Dendritic cell treated with granulocyte-macrophage colony-stimulating factor and Interleukin-4, amounts not matched to agents 40 ng/mL and 50 ng/mL, for 4 days (primary cell): ENCODE measurements around the gene PRPF8.

Experiments used
- H3K27ac Mint-ChIP-seq: one replicate; pipeline ENCODE4 v1.8.0; 2022; ENCODE audit warnings: mild to moderate bottlenecking, mixed read lengths
- H3K27me3 Mint-ChIP-seq: one replicate; pipeline ENCODE4 v1.8.0; 2022; ENCODE audit warnings: mild to moderate bottlenecking, mixed read lengths
- H3K36me3 Mint-ChIP-seq: one replicate; pipeline ENCODE4 v1.8.0; 2022; ENCODE audit warnings: low read depth, mixed read lengths
- H3K4me1 Mint-ChIP-seq: one replicate; pipeline ENCODE4 v1.8.0; 2022; ENCODE audit warnings: low read depth, mixed read lengths
- H3K4me3 Mint-ChIP-seq: one replicate; pipeline ENCODE4 v1.8.0; 2022; ENCODE audit warnings: mild to moderate bottlenecking, moderate library complexity, mixed read lengths
- H3K9me3 Mint-ChIP-seq: one replicate; pipeline ENCODE4 v1.8.0; 2022; ENCODE audit warnings: mixed read lengths
- intact Hi-C: fragments of 100-400 bp; cut with micrococcal nuclease; formaldehyde crosslinking; loops from one replicate; pipeline ENCODE4 v1.15.0; 2022

The PRPF8 gene

DNA sequence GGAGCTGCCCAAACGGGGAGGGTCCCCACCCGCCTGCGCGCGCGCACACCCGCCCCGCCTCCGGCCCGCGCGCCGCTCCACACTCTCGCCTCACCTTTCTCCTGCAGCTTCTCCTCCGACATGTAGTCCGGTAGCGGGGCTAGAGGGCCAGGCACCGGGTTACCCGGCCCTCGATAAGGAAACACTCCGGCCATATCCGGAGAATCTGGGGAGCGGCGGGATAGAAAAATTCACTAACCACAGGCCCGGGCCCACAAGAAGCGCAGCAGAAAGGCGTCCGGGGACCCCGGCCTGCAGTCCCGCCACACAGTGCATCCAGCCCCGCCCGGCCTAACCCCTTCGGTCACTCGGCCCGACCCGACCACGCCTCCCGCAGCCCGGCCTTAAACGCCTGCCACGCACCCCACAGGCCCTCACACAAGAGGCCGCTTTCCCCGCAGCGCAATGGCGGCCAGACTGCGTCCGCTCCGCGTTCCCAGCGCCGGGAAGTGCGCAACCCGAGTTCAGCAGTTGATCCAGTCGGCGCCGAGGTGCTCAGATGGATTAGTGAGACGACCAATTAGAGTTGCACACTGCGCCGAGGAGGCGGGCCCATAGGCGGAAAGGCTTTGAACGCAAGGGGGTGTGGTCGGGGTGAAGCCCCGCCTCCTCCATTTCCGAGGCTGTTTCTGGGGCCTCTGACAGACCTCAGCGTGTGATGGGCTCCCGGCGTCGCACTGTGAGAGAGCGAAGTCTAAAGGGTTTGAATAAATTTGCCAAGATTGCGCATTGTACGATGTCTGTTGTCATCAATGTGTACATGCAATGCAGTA is at the start of gene PRPF8:
PRPF8 (minus strand) TSS at position 490 of the 812 bp plus-strand sequence; CDS start at position 194, 296 bp downstream.
- peak within 1 kb of the TSS; percentile 97 for H3K4me3 Mint-ChIP-seq
- H3K9me3 Mint-ChIP-seq = no peaks in the 10 kb centered on the region
- peak within 1 kb of the TSS; percentile 97 for H3K27ac Mint-ChIP-seq
- H3K27me3 Mint-ChIP-seq = peaks cover 2% of the 10 kb centered on the region
- peaks cover 54% of the 10 kb centered on the region for H3K36me3 Mint-ChIP-seq
- intact Hi-C loops = loop anchor here (2.0 kb wide), 1 partner anchor 26 kb away; the partner anchor contains the start of gene TLCD2
- peaks cover 34% of the 10 kb centered on the region for H3K4me1 Mint-ChIP-seq

DNA sequence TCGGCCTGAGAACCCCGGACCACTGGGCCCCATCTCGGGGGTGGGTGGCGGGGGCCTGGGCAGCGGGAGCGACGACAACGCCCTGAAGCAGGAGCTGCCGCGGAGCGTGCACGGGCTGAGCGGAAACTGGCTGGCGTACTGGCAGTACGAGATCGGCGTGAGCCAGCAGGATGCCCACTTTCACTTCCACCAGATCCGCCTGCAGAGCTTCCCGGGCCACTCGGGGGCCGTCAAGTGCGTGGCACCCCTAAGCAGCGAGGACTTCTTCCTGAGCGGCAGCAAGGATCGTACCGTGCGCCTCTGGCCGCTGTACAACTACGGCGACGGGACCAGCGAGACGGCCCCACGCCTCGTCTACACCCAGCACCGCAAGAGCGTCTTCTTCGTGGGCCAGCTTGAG is 49.1 kb upstream of the PRPF8 start:
- Mint-ChIP-seq H3K9me3 (no peaks in the 10 kb centered on the region), H3K27ac (peak overlapping the region; percentile 51), H3K4me3 (no peak overlapping the region), H3K36me3 (peaks cover 100% of the 10 kb centered on the region), H3K4me1 (peaks cover 90% of the 10 kb centered on the region), H3K27me3 (no peaks in the 10 kb centered on the region)
- intact Hi-C loops = no loop called here

DNA sequence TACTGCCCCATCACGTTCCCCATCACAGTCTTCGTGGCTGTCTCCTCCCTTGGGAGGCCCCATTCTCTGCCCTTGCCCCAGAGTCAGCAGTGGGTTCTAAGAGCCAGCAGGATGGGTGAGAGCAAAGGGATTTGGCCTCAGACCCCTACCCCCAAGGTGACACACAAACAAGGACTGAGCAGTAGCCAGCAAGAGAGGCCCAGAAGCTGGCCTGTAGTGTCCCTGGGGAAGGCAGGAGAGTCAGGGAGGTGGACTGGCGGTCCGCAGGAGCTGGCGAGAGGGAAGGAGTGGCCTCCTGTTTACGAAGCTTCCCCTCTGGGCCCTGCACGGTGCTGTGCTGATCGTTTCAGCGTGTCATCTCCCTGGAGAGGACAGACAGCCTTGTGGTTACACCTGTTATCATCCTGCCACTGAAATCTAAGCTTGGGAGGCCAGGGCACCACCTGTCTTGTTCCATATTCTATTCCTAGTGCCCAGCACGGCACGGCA is 48.2 kb upstream of the PRPF8 start:
- peak overlapping the region; percentile 51 for H3K27ac Mint-ChIP-seq
- H3K4me1 Mint-ChIP-seq = peaks cover 90% of the 10 kb centered on the region
- no peaks in the 10 kb centered on the region for H3K9me3 Mint-ChIP-seq
- peaks cover 100% of the 10 kb centered on the region for H3K36me3 Mint-ChIP-seq
- H3K27me3 Mint-ChIP-seq = no peaks in the 10 kb centered on the region
- intact Hi-C loops = no loop called here
- H3K4me3 Mint-ChIP-seq = no peak overlapping the region

DNA sequence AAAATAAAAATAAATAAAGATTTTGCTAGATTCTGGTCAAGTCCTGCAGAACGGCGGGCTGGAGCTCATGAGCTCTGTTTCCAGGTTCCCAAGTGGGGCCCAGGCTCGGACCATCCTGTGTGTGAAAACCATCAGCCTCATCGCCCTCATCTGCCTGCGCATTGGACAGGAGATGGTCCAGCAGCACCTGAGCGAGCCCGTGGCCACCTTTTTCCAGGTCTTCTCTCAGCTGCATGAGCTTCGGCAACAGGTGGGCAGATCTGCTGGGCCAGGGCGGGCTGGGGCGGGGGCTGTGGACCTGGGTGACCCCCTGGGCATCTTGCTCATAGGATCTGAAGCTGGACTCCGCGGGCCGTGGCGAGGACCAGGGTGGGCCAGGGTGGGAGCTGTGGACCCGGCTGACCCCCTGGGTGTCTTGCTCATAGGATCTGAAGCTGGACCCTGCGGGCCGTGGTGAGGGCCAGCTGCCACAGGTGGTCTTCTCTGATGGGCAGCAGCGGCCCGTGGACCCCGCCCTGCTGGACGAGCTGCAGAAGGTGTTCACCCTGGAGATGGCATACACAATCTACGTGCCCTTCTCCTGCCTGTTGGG is 47.7 kb upstream of the PRPF8 start:
- Mint-ChIP-seq H3K27me3 (no peaks in the 10 kb centered on the region), H3K27ac (peak overlapping the region; percentile 51), H3K4me3 (no peak overlapping the region), H3K4me1 (peaks cover 90% of the 10 kb centered on the region), H3K9me3 (no peaks in the 10 kb centered on the region), H3K36me3 (peaks cover 100% of the 10 kb centered on the region)
- intact Hi-C loops = no loop called here

DNA sequence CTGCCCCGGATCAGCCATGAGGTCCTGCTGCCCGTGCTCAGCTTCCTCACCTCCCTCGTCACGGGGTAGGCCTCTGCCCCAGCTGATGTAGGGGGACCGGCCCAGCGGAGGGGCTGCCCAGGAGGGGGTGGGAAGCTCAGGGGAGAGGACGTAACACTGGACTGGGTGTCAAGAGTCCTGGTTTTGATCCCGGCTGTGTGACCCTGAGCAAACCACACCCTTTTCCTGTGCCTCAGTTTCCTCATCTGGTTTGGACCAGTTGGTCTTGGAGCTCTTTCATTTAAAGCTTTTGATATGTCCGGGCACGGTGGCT is 46.5 kb upstream of the PRPF8 start:
- Mint-ChIP-seq H3K4me3 (no peak overlapping the region), H3K4me1 (peaks cover 90% of the 10 kb centered on the region), H3K9me3 (no peaks in the 10 kb centered on the region), H3K27me3 (no peaks in the 10 kb centered on the region), H3K36me3 (peaks cover 100% of the 10 kb centered on the region), H3K27ac (peak overlapping the region; percentile 86)
- intact Hi-C loops = no loop called here

DNA sequence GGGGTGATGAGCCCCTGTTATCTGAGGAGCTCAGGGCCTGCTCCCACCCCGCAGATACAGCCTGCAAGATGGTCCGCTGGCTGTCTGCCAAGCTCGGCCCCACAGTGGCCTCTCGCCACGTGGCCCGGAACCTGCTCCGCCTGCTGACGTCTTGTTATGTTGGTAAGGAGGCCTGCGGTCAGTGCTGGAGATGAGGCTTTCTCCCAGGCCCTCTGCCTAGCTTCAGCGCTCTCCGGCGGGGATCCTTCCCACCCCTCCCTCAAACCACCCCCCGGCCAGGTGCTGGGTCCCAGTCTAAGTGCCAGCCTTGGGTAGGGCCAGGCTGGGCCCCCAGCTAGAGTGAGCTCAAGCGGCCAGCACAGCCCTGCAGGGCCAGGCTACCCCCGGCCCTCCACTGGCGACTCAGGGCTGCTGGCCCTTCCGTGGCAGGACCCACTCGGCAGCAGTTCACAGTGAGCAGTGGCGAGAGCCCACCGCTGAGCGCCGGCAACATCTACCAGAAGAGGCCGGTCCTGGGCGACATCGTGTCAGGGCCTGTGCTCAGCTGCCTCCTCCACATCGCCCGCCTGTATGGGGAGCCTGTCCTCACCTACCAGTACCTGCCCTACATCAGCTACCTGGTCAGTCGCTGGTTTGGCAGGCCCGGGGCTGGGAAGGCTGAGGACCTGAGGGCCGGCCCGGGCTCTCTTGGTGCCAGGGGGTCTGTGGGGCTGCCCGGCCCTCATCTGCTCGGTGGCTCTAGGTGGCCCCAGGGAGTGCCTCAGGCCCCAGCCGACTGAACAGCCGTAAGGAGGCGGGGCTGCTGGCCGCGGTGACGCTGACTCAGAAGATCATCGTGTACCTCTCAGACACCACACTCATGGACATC is 45.9 kb upstream of the PRPF8 start:
- peak overlapping the region; percentile 86 for H3K27ac Mint-ChIP-seq
- intact Hi-C loops = no loop called here
- H3K36me3 Mint-ChIP-seq = peaks cover 100% of the 10 kb centered on the region
- H3K4me3 Mint-ChIP-seq = no peak overlapping the region
- peaks cover 90% of the 10 kb centered on the region for H3K4me1 Mint-ChIP-seq
- H3K9me3 Mint-ChIP-seq = no peaks in the 10 kb centered on the region
- no peaks in the 10 kb centered on the region for H3K27me3 Mint-ChIP-seq

DNA sequence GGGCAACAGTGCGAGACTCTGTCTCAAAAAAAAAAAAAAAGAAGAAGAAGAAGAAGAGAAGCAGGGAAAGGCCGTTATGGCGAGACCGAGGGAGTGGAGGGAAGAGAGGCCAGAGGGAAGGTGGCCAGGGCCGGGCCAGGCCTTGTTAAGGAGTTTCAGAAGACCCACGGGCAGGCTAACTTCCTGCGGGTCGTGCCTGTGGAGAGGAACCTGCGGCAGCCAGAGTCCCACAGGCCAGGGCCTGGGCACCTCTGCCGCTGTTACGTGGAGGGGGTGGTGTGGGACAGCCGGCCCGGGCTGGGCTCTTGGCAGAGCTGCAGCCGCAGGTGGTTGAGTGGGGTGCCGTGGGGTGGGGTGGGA is 45.3 kb upstream of the PRPF8 start:
- H3K9me3 Mint-ChIP-seq = no peaks in the 10 kb centered on the region
- H3K36me3 Mint-ChIP-seq = peaks cover 100% of the 10 kb centered on the region
- peaks cover 89% of the 10 kb centered on the region for H3K4me1 Mint-ChIP-seq
- peak overlapping the region; percentile 75 for H3K4me3 Mint-ChIP-seq
- no peaks in the 10 kb centered on the region for H3K27me3 Mint-ChIP-seq
- intact Hi-C loops = loop anchor here (5.0 kb wide), 1 partner anchor 32 kb away; the partner anchor contains the start of gene SERPINF1
- H3K27ac Mint-ChIP-seq = peak overlapping the region; percentile 86

DNA sequence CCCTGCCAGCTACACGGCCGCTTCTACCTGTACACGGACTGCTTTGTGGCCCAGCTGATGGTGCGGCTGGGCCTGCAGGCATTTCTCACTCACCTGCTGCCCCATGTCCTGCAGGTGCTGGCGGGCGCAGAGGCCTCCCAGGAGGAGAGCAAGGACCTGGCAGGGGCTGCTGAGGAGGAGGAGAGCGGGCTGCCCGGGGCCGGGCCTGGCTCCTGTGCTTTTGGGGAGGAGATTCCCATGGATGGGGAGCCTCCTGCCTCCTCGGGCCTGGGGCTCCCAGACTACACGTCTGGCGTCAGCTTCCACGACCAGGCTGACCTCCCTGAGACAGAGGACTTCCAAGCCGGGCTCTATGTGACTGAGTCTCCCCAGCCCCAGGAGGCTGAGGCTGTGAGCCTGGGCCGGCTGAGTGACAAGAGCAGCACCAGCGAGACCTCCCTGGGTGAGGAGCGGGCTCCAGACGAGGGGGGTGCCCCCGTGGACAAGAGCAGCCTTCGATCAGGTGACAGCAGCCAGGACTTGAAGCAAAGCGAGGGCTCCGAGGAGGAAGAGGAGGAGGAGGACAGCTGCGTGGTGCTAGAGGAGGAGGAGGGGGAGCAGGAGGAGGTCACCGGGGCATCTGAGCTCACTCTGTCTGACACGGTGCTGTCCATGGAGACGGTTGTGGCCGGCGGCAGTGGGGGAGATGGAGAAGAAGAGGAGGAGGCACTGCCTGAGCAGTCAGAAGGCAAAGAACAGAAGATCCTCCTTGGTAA is 43.4 kb upstream of the PRPF8 start:
- H3K4me3 Mint-ChIP-seq = peak overlapping the region; percentile 75
- H3K9me3 Mint-ChIP-seq = no peaks in the 10 kb centered on the region
- H3K27me3 Mint-ChIP-seq = no peaks in the 10 kb centered on the region
- peak overlapping the region; percentile 86 for H3K27ac Mint-ChIP-seq
- peaks cover 83% of the 10 kb centered on the region for H3K36me3 Mint-ChIP-seq
- intact Hi-C loops = loop anchor here (5.0 kb wide), 1 partner anchor 34 kb away; the partner anchor contains the start of gene SERPINF1
- H3K4me1 Mint-ChIP-seq = peaks cover 81% of the 10 kb centered on the region

DNA sequence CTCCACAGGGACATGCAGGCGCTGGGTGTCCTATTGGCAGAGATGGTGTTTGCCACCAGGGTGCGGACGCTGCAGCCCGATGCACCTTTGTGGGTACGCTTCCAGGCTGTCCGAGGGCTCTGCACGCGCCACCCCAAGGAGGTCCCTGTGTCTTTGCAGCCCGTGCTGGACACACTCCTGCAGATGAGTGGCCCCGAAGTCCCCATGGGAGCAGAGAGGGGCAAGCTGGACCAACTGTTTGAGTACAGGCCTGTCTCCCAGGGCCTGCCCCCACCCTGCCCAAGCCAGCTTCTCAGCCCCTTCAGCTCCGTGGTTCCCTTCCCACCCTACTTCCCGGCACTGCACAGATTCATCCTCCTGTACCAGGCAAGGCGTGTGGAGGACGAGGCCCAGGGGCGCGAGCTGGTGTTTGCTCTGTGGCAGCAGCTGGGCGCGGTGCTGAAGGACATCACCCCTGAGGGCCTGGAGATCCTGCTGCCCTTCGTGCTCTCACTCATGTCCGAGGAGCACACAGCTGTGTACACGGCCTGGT is 42.7 kb upstream of the PRPF8 start:
- Mint-ChIP-seq H3K9me3 (no peaks in the 10 kb centered on the region), H3K27me3 (no peaks in the 10 kb centered on the region), H3K4me1 (peaks cover 81% of the 10 kb centered on the region), H3K4me3 (peak overlapping the region; percentile 75), H3K36me3 (peaks cover 76% of the 10 kb centered on the region), H3K27ac (peak overlapping the region; percentile 86)
- intact Hi-C loops = loop anchor here (5.0 kb wide), 1 partner anchor 35 kb away; the partner anchor contains the start of gene SERPINF1

DNA sequence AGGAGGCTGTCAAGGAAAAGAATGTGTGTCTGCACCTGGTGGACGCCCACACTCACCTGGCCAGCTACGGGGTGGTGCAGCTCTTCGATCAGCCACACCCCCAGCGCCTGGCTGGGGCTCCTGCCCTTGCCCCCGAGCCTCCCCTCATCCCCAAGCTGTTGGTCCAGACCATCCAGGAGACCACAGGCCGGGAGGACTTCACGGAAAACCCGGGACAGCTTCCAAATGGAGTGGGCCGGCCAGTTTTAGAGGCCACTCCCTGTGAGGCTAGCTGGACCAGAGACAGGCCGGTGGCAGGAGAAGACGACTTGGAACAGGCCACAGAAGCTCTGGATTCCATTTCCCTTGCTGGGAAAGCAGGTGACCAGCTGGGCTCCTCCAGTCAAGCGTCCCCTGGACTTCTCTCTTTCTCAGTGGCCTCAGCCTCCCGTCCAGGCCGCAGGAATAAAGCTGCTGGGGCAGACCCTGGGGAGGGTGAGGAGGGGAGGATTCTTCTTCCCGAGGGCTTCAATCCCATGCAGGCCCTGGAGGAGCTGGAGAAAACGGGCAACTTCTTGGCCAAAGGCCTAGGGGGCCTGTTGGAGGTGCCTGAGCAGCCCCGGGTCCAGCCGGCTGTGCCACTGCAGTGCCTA is 42.1 kb upstream of the PRPF8 start:
- Mint-ChIP-seq H3K9me3 (no peaks in the 10 kb centered on the region), H3K4me1 (peaks cover 84% of the 10 kb centered on the region), H3K27me3 (no peaks in the 10 kb centered on the region), H3K27ac (peak overlapping the region; percentile 46), H3K4me3 (peak overlapping the region; percentile 88), H3K36me3 (peaks cover 70% of the 10 kb centered on the region)
- intact Hi-C loops = loop anchor here (5.0 kb wide), 1 partner anchor 36 kb away; the partner anchor contains the start of gene SERPINF1

DNA sequence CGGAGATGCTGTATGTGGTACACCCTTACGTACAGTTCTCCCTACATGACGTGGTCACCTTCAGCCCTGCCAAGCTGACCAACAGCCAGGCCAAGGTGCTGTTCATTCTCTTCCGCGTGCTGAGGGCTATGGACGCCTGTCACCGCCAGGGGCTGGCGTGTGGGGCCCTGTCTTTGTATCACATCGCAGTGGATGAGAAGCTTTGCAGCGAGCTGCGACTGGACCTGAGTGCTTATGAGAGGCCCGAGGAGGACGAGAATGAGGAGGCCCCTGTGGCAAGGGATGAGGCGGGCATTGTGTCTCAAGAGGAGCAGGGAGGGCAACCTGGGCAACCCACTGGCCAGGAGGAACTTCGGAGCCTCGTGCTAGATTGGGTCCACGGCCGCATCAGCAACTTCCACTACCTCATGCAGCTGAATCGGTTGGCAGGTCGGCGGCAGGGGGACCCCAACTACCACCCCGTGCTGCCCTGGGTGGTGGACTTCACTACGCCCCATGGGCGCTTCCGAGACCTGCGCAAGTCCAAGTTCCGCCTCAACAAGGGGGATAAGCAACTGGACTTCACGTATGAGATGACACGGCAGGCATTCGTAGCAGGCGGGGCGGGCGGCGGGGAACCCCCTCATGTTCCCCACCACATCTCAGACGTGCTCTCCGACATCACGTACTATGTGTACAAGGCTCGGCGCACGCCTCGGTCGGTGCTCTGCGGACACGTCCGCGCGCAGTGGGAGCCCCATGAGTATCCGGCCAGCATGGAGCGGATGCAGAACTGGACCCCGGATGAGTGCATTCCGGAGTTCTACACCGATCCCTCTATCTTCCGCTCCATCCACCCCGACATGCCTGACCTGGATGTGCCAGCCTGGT is 41.2 kb upstream of the PRPF8 start:
- intact Hi-C loops = loop anchor here (5.0 kb wide), 1 partner anchor 36 kb away; the partner anchor contains the start of gene SERPINF1
- Mint-ChIP-seq H3K9me3 (no peaks in the 10 kb centered on the region), H3K4me3 (peak overlapping the region; percentile 88), H3K4me1 (peaks cover 82% of the 10 kb centered on the region), H3K36me3 (peaks cover 61% of the 10 kb centered on the region), H3K27me3 (no peaks in the 10 kb centered on the region), H3K27ac (peak overlapping the region; percentile 88)
